ENCODE data around the gene CRYBG1. TPM values are rescaled to one million over a fixed set of nuclear protein-coding genes. Genes with fewer than 3 reads are reported as not detected.

The CRYBG1 gene
- total RNA-seq, 1 donor from 2014 or later, result 33.6 TPM

DNA sequence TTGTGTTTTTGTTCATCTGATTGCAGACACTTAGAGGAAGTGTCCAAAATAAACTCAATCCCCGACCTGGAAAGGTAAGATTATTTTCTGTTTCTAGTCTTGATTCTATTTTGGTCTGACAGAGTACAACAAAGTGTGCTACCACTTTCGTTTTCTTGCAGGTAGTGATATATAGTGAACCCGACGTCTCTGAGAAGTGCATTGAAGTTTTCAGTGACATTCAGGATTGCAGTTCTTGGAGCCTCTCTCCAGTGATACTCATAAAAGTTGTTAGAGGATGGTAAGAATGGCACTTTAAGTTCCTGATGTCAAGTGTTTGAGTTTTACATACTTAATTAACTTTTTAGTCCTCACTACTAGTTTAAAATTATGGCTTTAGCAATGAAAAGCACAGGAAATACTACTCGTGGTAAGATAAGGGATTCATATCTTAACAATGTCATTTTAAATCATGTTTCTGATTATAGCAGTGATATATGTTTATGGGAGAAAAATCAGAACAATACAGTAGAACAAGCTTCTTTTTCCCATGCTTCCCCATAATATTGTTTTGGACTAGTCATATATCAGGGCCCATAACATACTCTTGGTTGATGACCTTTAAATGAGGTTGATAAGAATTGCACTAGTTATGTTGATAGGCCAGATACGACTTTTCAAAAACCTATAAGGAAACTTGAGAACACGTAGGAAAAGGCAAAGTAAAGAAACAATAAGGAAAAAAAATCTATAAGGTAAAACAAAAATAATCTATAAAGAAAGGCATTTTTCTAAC lies 164.8 kb downstream of the CRYBG1 start:
- no peaks in the 10 kb centered on the region for H3K27me3 Mint-ChIP-seq
- peak overlapping the region; percentile 83 for H3K4me3 Mint-ChIP-seq
- intact Hi-C loops (cut with micrococcal nuclease), result loop anchor here (1.0 to 10.0 kb wide), 4 partner anchors 9 to 1300 kb away; partner anchors contain the start of gene SCML4
- TF ChIP-seq, protein P1, sequence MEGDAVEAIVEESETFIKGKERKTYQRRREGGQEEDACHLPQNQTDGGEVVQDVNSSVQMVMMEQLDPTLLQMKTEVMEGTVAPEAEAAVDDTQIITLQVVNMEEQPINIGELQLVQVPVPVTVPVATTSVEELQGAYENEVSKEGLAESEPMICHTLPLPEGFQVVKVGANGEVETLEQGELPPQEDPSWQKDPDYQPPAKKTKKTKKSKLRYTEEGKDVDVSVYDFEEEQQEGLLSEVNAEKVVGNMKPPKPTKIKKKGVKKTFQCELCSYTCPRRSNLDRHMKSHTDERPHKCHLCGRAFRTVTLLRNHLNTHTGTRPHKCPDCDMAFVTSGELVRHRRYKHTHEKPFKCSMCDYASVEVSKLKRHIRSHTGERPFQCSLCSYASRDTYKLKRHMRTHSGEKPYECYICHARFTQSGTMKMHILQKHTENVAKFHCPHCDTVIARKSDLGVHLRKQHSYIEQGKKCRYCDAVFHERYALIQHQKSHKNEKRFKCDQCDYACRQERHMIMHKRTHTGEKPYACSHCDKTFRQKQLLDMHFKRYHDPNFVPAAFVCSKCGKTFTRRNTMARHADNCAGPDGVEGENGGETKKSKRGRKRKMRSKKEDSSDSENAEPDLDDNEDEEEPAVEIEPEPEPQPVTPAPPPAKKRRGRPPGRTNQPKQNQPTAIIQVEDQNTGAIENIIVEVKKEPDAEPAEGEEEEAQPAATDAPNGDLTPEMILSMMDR (IDR thresholded peaks at IDR 0.05), result no peak
- ATAC-seq (ENCODE audit: low read depth), result peak; percentile 35
- ChIA-PET POLR2A (interaction anchor here (1.2 to 8.9 kb wide), 5 partner anchors 9 to 22 kb away, joined by 3 to 201 read pairs (median 9); no protein-coding TSS in a partner anchor), CTCF (interaction anchor here (1.1 to 8.6 kb wide), 4 partner anchors 9 to 80 kb away, joined by 3 to 94 read pairs (median 4); no protein-coding TSS in a partner anchor)
- peak overlapping the region; percentile 89 for H3K27ac Mint-ChIP-seq
- H3K4me1 Mint-ChIP-seq, result peaks cover 81% of the 10 kb centered on the region
- peaks cover 42% of the 10 kb centered on the region for H3K36me3 Mint-ChIP-seq (ENCODE audit: low read depth)
- no peak for DNase-seq
- H3K9me3 Mint-ChIP-seq, result no peaks in the 10 kb centered on the region

DNA sequence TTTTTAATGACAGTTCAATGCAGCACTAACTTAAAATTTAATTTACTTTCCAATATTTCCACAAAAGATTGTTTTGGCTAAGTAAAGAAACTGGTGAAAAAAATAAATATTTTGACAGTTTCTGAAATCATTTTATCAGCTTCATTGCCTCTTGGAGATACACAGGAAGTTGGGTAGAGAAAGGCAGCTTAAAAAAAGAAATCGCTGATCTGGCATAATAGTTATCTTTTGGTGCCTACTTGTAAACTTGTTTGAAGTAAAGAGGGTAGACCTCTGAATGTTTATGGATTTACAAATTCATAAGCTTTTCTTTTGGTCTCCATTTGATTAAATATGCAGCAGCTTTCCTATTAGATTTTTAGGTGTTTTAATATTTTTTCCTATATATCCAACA lies 165.4 kb downstream of the CRYBG1 start:
- peaks cover 79% of the 10 kb centered on the region for H3K4me1 Mint-ChIP-seq
- H3K36me3 Mint-ChIP-seq (ENCODE audit: low read depth), result peaks cover 46% of the 10 kb centered on the region
- ATAC-seq (ENCODE audit: low read depth), result no peak
- TF ChIP-seq, protein P1 (IDR thresholded peaks at IDR 0.05), result no peak
- POLR2A ChIA-PET, result interaction anchor here (1.1 to 8.9 kb wide), 7 partner anchors 8 to 21 kb away, joined by 3 to 201 read pairs (median 9); no protein-coding TSS in a partner anchor
- intact Hi-C loops (cut with micrococcal nuclease), result loop anchor here (1.0 to 10.0 kb wide), 4 partner anchors 8 to 1299 kb away; partner anchors contain the start of gene SCML4
- CTCF ChIA-PET, result interaction anchor here (1.1 to 8.6 kb wide), 4 partner anchors 8 to 80 kb away, joined by 3 to 94 read pairs (median 4); no protein-coding TSS in a partner anchor
- no peak for DNase-seq
- no peaks in the 10 kb centered on the region for H3K9me3 Mint-ChIP-seq
- peak overlapping the region; percentile 89 for H3K27ac Mint-ChIP-seq
- no peak overlapping the region for H3K4me3 Mint-ChIP-seq
- no peaks in the 10 kb centered on the region for H3K27me3 Mint-ChIP-seq

DNA sequence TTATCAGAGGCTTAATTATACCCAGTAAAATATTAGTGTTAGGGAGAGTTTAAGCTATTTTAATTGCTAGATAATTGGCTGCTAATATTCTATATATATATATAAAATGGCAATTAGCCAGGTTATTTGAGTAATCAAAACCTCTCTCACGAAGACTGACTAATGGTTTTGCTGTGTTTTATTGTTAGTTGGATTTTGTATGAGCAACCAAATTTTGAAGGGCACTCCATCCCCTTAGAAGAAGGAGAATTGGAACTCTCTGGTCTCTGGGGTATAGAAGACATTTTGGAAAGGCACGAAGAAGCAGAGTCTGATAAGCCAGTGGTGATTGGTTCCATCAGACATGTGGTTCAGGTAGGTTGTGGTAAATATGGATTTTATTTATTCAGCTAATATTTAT lies 166.6 kb downstream of the CRYBG1 start:
- Mint-ChIP-seq H3K27me3 (no peaks in the 10 kb centered on the region), H3K4me3 (no peak overlapping the region), H3K36me3 (ENCODE audit: low read depth) (peaks cover 51% of the 10 kb centered on the region), H3K4me1 (peaks cover 73% of the 10 kb centered on the region), H3K9me3 (no peaks in the 10 kb centered on the region), H3K27ac (peak overlapping the region; percentile 89)
- CTCF ChIA-PET, result interaction anchor here (8.6 kb wide), 1 partner anchor 15 kb away, joined by 94 read pairs; no protein-coding TSS in a partner anchor
- DNase-seq (no peak), ATAC-seq (ENCODE audit: low read depth) (no peak)
- TF ChIP-seq, protein P1 (IDR thresholded peaks at IDR 0.05), result no peak
- POLR2A ChIA-PET, result interaction anchor here (0.6 to 8.9 kb wide), 4 partner anchors 9 to 19 kb away, joined by 3 to 201 read pairs (median 6); no protein-coding TSS in a partner anchor
- intact Hi-C loops (cut with micrococcal nuclease), result loop anchor here (10.0 kb wide), 1 partner anchor 1298 kb away; the partner anchor contains the start of gene SCML4

DNA sequence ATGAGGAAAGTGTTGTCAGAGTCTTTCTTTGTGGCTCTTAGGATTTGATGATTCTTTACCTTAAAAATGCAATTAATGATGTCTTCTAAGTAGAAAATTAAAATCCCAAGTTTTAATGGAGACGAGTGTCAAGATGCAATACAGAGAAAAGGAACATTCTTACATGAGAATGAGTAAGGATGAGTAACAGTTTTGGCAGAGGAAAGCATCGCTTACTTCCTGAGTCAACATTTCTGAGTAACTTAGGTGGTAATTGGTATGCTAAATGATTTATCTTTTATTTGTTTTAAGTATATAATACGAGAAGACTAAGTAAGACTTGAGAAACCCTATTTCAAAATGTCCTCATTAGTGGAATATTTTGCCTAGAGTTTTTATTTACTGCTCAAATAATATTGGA lies 167.5 kb downstream of the CRYBG1 start:
- intact Hi-C loops (cut with micrococcal nuclease), result loop anchor here (10.0 kb wide), 1 partner anchor 1297 kb away; the partner anchor contains the start of gene SCML4
- H3K36me3 Mint-ChIP-seq (ENCODE audit: low read depth), result peaks cover 60% of the 10 kb centered on the region
- H3K27me3 Mint-ChIP-seq, result no peaks in the 10 kb centered on the region
- H3K4me1 Mint-ChIP-seq, result peaks cover 74% of the 10 kb centered on the region
- H3K9me3 Mint-ChIP-seq, result no peaks in the 10 kb centered on the region
- TF ChIP-seq, protein P1 (IDR thresholded peaks at IDR 0.05), result no peak
- peak overlapping the region; percentile 68 for H3K27ac Mint-ChIP-seq
- ChIA-PET CTCF (no interaction called here), POLR2A (interaction anchor here (8.9 kb wide), 1 partner anchor 16 kb away, joined by 201 read pairs; no protein-coding TSS in a partner anchor)
- no peak overlapping the region for H3K4me3 Mint-ChIP-seq
- ATAC-seq (ENCODE audit: low read depth) (no peak), DNase-seq (no peak)

DNA sequence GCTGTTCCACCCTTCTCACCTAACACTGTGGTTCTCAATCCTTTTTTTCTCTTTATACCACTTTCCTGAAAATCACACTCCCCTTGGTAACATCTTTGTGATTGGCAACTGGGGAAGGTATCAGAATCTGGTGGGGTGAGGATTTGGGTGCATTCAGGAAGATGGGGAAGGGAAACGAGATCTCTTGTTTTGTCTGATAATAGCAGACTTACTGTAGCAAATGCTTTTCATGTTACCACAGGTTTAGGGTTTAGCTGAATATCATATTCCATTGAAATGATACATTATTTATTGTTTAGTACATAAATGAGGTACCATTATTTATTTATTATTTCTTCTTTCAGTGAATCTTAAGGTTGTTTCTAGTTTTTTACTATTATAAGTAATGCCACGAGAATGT lies 168.0 kb downstream of the CRYBG1 start:
- no peak for DNase-seq
- no peaks in the 10 kb centered on the region for H3K9me3 Mint-ChIP-seq
- H3K27me3 Mint-ChIP-seq, result no peaks in the 10 kb centered on the region
- peaks cover 73% of the 10 kb centered on the region for H3K4me1 Mint-ChIP-seq
- ChIA-PET CTCF (no interaction called here), POLR2A (interaction anchor here (1.0 kb wide), 1 partner anchor 19 kb away, joined by 3 read pairs; no protein-coding TSS in a partner anchor)
- peaks cover 65% of the 10 kb centered on the region for H3K36me3 Mint-ChIP-seq (ENCODE audit: low read depth)
- no peak for ATAC-seq (ENCODE audit: low read depth)
- TF ChIP-seq, protein P1 (IDR thresholded peaks at IDR 0.05), result no peak
- H3K4me3 Mint-ChIP-seq, result no peak overlapping the region
- peak overlapping the region; percentile 68 for H3K27ac Mint-ChIP-seq
- intact Hi-C loops (cut with micrococcal nuclease), result loop anchor here (10.0 kb wide), 1 partner anchor 1296 kb away; the partner anchor contains the start of gene SCML4
